WTC11 (cell line): ENCODE results near the gene TMEM38A.

Source experiments
- ATF2 ChIP-seq: sonication (generic); formaldehyde crosslinking; IDR thresholded peaks from 2 replicates; pipeline ENCODE4 v1.8.1; 2022; ENCODE audit warnings: low read depth, missing genetic modification reagents, borderline replicate concordance
- E2F4 ChIP-seq: sonication (generic); formaldehyde crosslinking; IDR thresholded peaks from 2 replicates; pipeline ENCODE4 v1.8.1; 2022; ENCODE audit warnings: low read depth, mild to moderate bottlenecking, moderate library complexity, missing genetic modification reagents, borderline replicate concordance
- NR1H2 ChIP-seq: sonication (generic); formaldehyde crosslinking; IDR thresholded peaks from 2 replicates; pipeline ENCODE4 v1.9.0; 2021; ENCODE audit warnings: mild to moderate bottlenecking, moderate library complexity, missing genetic modification reagents
- USF1 ChIP-seq: sonication (generic); formaldehyde crosslinking; IDR thresholded peaks from 2 replicates; pipeline ENCODE4 v1.8.0; 2022; ENCODE audit warnings: mild to moderate bottlenecking, missing genetic modification reagents
- TF ChIP-seq, protein P1 (sequence below): fragments of 200-600 bp; IDR thresholded peaks from 2 replicates; pipeline ENCODE4 v1.8.0; 2022; ENCODE audit warnings: antibody characterized with exemption
- TF ChIP-seq, protein P2 (sequence below): sonication (generic); formaldehyde crosslinking; IDR thresholded peaks from 2 replicates; pipeline ENCODE4 v1.8.0; 2022; ENCODE audit warnings: missing genetic modification reagents

DNA sequence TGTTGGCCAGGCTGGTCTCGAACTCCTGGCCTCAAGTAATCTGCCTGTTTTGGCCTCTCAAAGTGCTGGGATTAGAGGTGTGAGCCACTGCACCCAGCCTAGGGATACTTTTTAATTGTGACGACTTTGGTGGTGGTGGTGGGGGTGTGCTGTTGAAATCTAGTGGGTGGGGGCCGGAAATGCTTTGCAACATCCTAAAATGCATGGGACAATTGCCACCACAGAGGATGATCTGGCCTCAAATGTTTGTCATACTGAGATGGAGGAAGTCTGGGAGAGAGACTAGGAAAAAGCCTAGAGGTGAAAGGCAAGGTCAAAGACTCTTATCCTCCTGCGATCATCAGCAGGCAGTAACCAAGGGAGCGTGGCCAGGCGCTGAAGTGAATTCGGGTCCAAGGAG, 60.1 kb downstream of the TMEM38A start:
- TF ChIP-seq, protein P1, sequence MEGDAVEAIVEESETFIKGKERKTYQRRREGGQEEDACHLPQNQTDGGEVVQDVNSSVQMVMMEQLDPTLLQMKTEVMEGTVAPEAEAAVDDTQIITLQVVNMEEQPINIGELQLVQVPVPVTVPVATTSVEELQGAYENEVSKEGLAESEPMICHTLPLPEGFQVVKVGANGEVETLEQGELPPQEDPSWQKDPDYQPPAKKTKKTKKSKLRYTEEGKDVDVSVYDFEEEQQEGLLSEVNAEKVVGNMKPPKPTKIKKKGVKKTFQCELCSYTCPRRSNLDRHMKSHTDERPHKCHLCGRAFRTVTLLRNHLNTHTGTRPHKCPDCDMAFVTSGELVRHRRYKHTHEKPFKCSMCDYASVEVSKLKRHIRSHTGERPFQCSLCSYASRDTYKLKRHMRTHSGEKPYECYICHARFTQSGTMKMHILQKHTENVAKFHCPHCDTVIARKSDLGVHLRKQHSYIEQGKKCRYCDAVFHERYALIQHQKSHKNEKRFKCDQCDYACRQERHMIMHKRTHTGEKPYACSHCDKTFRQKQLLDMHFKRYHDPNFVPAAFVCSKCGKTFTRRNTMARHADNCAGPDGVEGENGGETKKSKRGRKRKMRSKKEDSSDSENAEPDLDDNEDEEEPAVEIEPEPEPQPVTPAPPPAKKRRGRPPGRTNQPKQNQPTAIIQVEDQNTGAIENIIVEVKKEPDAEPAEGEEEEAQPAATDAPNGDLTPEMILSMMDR, result no peak
- TF ChIP-seq, protein P2, sequence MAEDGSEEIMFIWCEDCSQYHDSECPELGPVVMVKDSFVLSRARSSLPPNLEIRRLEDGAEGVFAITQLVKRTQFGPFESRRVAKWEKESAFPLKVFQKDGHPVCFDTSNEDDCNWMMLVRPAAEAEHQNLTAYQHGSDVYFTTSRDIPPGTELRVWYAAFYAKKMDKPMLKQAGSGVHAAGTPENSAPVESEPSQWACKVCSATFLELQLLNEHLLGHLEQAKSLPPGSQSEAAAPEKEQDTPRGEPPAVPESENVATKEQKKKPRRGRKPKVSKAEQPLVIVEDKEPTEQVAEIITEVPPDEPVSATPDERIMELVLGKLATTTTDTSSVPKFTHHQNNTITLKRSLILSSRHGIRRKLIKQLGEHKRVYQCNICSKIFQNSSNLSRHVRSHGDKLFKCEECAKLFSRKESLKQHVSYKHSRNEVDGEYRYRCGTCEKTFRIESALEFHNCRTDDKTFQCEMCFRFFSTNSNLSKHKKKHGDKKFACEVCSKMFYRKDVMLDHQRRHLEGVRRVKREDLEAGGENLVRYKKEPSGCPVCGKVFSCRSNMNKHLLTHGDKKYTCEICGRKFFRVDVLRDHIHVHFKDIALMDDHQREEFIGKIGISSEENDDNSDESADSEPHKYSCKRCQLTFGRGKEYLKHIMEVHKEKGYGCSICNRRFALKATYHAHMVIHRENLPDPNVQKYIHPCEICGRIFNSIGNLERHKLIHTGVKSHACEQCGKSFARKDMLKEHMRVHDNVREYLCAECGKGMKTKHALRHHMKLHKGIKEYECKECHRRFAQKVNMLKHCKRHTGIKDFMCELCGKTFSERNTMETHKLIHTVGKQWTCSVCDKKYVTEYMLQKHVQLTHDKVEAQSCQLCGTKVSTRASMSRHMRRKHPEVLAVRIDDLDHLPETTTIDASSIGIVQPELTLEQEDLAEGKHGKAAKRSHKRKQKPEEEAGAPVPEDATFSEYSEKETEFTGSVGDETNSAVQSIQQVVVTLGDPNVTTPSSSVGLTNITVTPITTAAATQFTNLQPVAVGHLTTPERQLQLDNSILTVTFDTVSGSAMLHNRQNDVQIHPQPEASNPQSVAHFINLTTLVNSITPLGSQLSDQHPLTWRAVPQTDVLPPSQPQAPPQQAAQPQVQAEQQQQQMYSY (CRISPR knock-in tag), result no peak
- TF ChIP-seq ATF2 (CRISPR knock-in tag), result no peak
- TF ChIP-seq USF1 (CRISPR knock-in tag), result no peak
- TF ChIP-seq E2F4 (CRISPR knock-in tag), result no peak
- no peak for TF ChIP-seq NR1H2 (CRISPR knock-in tag)
